ENCODE measurements around the gene PLCG2.

- TF ChIP-seq FOXM1 (IDR thresholded peaks at IDR 0.05; ENCODE audit: borderline replicate concordance, low read depth) = no peak
- TF ChIP-seq MAX (IDR thresholded peaks at IDR 0.05) = no peak
Observed at GRCh38 chr16:81798311-81799137, 19.4 kb downstream of the PLCG2 start.
